Esophagus squamous epithelium (tissue), 5 donors: ENCODE data around the gene SOCS3. TPM values are rescaled to one million over a fixed set of nuclear protein-coding genes. Genes with fewer than 3 reads are reported as not detected.

ENCODE experiments used
- DNase-seq: peaks from one replicate; lab custom pipeline; 2025; lab: John Stamatoyannopoulos, UW
- H3K27ac ChIP-seq, 4 donors: fragments of 200-600 bp; sonication (generic); one replicate each; pipeline ENCODE4 v1.5.1; 2016 to 2019; ENCODE audit warnings: mild to moderate bottlenecking in 1 of 4
- H3K27me3 ChIP-seq, 4 donors: fragments of 200-600 bp; sonication (generic); 1 replicate in 3 of 4; 2 replicates in 1 of 4; pipeline versions ENCODE4 v1.5.1 to v1.6.0; 2017 to 2021; ENCODE audit warnings: antibody characterized with exemption in 1 of 4
- H3K36me3 ChIP-seq, 3 donors: fragments of 200-600 bp; sonication (generic); one replicate each; pipeline ENCODE4 v1.5.1; 2016 to 2019
- H3K4me1 ChIP-seq, 3 donors: fragments of 200-600 bp; sonication (generic); one replicate each; pipeline ENCODE4 v1.5.1; 2017 to 2019
- H3K4me3 ChIP-seq, 4 donors: fragments of 200-600 bp; sonication (generic); 1 replicate in 3 of 4; 2 replicates in 1 of 4; pipeline ENCODE4 v1.5.1; 2016 to 2019; ENCODE audit warnings: mild to moderate bottlenecking in 2 of 4, moderate library complexity in 1 of 4
- H3K9me3 ChIP-seq, 3 donors: fragments of 200-600 bp; sonication (generic); one replicate each; pipeline ENCODE4 v1.5.1; 2016 to 2019
- POLR2A ChIP-seq, 4 donors: fragments of 450-650 bp; IDR thresholded peaks; one replicate each; pipeline ENCODE4 v1.6.1; 2017; ENCODE audit warnings: antibody characterized with exemption in 4 of 4, mild to moderate bottlenecking in 4 of 4, moderate library complexity in 3 of 4
- WGBS, 2 donors: methylation state at CpG; one replicate each; pipeline ENCODE4 v1.1.5; 2018; 5-methylcytosine and 5-hydroxymethylcytosine counted together
- intact Hi-C: fragments of 100-400 bp; cut with DNase I; formaldehyde crosslinking; loops from one replicate; pipeline ENCODE4 v1.15.0; 2022
- total RNA-seq, 4 donors: library from RNA; depleted of rRNA; stranded (reverse); fragments of >200 nt; gene quantifications; one replicate each; pipeline ENCODE4 v1.1.0, GENCODE V29; 2016
- TF ChIP-seq, protein P1 (sequence below), 6 experiments: fragments of 450-650 bp in 4 of 6; fragments of 200-600 bp in 2 of 6; sonication (generic) in 2 of 6; IDR thresholded peaks; one replicate each; pipeline ENCODE4 v1.5.1; 2016 to 2019; ENCODE audit warnings: antibody characterized with exemption in 6 of 6, mild to moderate bottlenecking in 4 of 6, moderate library complexity in 4 of 6
- donor health status: DM: yes; HTN: yes; CAD: no.

SOCS3 gene
- total RNA-seq, 4 donors from 2014 or later, result 6.3 to 23.1 (median 17.1) TPM

DNA sequence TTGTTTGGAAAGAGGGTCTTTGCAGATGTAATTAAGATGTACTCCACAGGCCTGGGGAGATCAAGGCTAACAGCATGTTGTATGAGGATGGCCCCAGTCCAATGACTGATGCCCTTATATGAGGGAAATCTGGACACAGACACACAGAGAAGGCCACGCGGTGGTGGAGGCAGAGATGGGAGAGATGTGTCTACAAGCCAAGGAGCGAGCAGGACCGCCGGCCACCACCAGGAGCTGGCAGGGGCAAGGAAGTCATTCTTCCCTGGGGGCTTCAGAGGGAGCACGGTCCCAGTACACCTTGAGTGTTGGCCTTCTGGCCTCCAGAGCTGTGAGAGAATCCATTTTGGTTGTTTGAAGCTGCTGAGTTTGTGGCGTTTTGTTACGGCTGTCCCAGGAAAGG, 14.7 kb downstream of the SOCS3 start:
- intact Hi-C loops, result no loop called here
- H3K27me3 ChIP-seq, result peaks cover 0 to 13% (median 0%) of the 10 kb centered on the region in 4 donors
- no peak overlapping the region for H3K4me3 ChIP-seq
- WGBS, 2 donors, result 82 to 95% methylated on average over 8 of the region's 8 CpGs
- no peak for DNase-seq
- H3K9me3 ChIP-seq, result no peaks in the 10 kb centered on the region
- H3K4me1 ChIP-seq, result peaks cover 32 to 81% (median 64%) of the 10 kb centered on the region in 3 donors
- H3K36me3 ChIP-seq, result no peaks in the 10 kb centered on the region
- peak overlapping the region in 2 of 4 donors; percentile 9 to 31 for H3K27ac ChIP-seq
- TF ChIP-seq, protein P1, sequence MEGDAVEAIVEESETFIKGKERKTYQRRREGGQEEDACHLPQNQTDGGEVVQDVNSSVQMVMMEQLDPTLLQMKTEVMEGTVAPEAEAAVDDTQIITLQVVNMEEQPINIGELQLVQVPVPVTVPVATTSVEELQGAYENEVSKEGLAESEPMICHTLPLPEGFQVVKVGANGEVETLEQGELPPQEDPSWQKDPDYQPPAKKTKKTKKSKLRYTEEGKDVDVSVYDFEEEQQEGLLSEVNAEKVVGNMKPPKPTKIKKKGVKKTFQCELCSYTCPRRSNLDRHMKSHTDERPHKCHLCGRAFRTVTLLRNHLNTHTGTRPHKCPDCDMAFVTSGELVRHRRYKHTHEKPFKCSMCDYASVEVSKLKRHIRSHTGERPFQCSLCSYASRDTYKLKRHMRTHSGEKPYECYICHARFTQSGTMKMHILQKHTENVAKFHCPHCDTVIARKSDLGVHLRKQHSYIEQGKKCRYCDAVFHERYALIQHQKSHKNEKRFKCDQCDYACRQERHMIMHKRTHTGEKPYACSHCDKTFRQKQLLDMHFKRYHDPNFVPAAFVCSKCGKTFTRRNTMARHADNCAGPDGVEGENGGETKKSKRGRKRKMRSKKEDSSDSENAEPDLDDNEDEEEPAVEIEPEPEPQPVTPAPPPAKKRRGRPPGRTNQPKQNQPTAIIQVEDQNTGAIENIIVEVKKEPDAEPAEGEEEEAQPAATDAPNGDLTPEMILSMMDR (IDR thresholded peaks at IDR 0.05), result peak in 1 of 6 experiments; percentile 15
- no peak for TF ChIP-seq POLR2A (IDR thresholded peaks at IDR 0.05)

DNA sequence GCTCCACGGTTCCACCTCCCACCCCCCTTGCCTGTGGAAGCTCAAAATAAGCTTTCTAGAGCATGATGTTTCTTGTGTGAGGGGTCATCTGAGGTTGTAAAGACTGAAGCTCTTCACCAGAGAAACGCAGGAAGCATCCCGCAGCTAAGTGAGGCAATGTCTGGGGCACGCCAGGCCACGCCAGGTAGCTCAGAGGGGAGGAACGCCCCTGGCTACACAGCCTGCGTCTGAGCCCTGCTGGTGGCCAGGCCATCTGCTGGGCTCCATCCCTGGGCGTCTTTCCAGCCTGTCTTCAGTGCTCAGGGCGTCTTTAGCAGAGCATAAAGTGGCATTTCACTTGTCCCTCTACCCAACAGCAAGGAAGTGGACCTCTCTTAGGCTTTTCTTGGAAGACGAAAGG, 15.2 kb downstream of the SOCS3 start:
- intact Hi-C loops, result no loop called here
- no peak for TF ChIP-seq POLR2A (IDR thresholded peaks at IDR 0.05)
- TF ChIP-seq, protein P1 (IDR thresholded peaks at IDR 0.05), result no peak
- no peak overlapping the region for H3K4me3 ChIP-seq
- 77 to 80% methylated on average over 5 to 6 of the region's 10 CpGs for WGBS, 2 donors
- no peak for DNase-seq
- no peaks in the 10 kb centered on the region for H3K9me3 ChIP-seq
- H3K27me3 ChIP-seq, result peaks cover 0 to 13% (median 0%) of the 10 kb centered on the region in 4 donors
- H3K27ac ChIP-seq, result peak overlapping the region in 1 of 4 donors; percentile 9
- no peaks in the 10 kb centered on the region for H3K36me3 ChIP-seq
- peaks cover 32 to 81% (median 62%) of the 10 kb centered on the region in 3 donors for H3K4me1 ChIP-seq

DNA sequence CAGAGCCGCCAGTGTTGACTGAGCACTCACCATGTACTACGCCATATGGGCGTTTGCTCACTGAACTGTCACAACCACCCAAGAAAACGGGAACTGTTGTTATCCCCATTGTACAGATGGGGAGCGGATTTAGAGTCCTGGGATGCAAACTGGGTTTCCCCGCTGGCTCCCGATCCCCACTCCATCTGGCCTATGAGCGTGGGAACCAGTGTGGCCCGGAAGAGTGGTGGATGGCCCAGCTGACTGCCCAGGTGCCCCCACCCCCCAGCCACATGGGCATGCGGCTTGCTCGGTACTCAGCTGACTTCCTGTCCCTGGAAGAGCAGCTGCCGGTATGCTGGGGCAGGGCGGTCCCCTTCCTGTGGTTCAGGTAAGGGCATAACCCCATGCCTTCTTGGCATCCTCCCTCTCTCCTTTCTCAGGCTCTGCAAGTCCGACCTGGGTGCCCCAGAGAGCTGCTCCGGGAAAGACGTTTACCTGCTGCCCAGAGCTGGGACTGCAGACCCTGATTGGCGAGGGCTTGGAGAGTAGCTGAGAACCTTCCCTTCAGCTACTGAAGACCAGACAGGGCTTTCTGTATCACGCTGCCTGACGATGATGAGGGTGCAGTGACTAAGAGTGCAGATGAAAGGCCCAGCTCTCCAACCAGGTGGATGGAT, 16.2 kb downstream of the SOCS3 start:
- Histone ChIP-seq H3K4me3 (peak overlapping the region in 1 of 4 donors; percentile 18), H3K4me1 (peaks cover 37 to 87% (median 70%) of the 10 kb centered on the region in 3 donors), H3K27me3 (peaks cover 0 to 13% (median 0%) of the 10 kb centered on the region in 4 donors), H3K9me3 (no peaks in the 10 kb centered on the region), H3K36me3 (no peaks in the 10 kb centered on the region), H3K27ac (peak overlapping the region; percentile 84 to 95 (median 90))
- peak; percentile 47 for DNase-seq
- intact Hi-C loops, result no loop called here
- WGBS, 2 donors, result 55 to 57% methylated on average over 5 to 14 of the region's 19 CpGs
- no peak for TF ChIP-seq POLR2A (IDR thresholded peaks at IDR 0.05)
- TF ChIP-seq, protein P1 (IDR thresholded peaks at IDR 0.05), result no peak

DNA sequence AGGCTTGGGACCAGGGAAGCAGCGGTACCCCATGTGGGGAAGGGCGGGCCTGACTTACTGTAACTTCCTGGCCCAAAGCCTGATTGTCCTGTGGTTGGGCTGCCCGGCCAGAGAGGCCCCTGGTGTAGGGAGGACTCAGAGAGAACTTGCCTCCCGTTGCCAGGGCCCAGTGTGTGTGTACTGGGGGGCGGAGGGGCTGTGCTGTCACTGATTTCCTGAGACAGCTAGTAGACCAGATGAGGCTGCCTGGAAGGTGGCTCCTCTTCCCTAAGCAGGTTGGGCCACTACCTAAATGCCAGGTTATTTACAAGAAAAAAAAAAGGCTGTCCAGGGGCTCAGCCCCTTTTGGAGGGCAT, 16.7 kb downstream of the SOCS3 start:
- TF ChIP-seq, protein P1 (IDR thresholded peaks at IDR 0.05), result no peak
- no peak for TF ChIP-seq POLR2A (IDR thresholded peaks at IDR 0.05)
- peak overlapping the region in 2 of 4 donors; percentile 45 to 60 for H3K4me3 ChIP-seq
- peak overlapping the region; percentile 84 to 95 (median 90) for H3K27ac ChIP-seq
- no peaks in the 10 kb centered on the region for H3K36me3 ChIP-seq
- intact Hi-C loops, result no loop called here
- H3K27me3 ChIP-seq, result peaks cover 0 to 11% (median 0%) of the 10 kb centered on the region in 4 donors
- no peaks in the 10 kb centered on the region for H3K9me3 ChIP-seq
- no peak for DNase-seq
- peaks cover 37 to 92% (median 74%) of the 10 kb centered on the region in 3 donors for H3K4me1 ChIP-seq
- WGBS, 2 donors, result 10% methylated on average over 4 of the region's 5 CpGs; no CpG with 5 or more reads in 1 of the 2 donors

DNA sequence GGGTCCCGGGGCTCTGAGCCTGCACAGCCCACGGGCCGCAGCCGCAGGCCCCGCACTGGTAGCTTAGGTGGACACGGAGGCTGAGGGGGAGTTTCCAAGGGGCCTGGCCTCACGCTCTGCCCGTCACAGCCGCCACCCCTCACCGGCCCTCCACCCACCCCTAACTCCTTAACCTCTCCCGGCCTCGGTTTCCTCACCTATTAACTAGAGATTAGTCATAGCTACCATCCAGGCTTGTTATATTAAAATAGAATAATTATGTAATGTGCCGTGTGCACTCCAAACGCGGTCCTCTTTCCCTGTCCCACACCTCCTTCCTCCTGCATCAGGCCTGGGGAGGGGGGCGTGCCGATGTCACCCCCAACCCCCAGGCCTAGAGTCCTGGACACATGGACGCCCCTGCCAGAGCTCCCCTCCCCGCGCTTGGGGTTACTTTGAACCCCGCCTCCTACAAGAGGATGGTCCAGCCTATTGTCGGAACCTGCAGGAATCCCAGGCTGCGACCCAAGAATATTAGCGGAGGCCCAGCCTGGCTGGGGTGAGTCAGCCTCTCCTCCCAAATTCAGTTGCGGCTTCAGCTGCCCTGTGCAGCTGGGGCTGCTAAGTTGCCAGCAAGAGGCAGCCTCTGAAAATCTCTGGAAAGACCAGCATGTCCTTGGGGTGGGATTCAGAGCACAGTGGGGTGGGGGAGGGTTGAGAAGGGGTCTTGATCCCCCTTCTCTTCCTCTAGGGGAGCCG, 17.3 kb downstream of the SOCS3 start:
- TF ChIP-seq, protein P1 (IDR thresholded peaks at IDR 0.05), result no peak
- TF ChIP-seq POLR2A (IDR thresholded peaks at IDR 0.05), result no peak
- Histone ChIP-seq H3K9me3 (no peaks in the 10 kb centered on the region), H3K36me3 (no peaks in the 10 kb centered on the region), H3K27me3 (peaks cover 0 to 6% (median 0%) of the 10 kb centered on the region in 4 donors), H3K27ac (peak overlapping the region; percentile 84 to 95 (median 90)), H3K4me1 (peaks cover 37 to 92% (median 75%) of the 10 kb centered on the region in 3 donors), H3K4me3 (peak overlapping the region; percentile 25 to 60 (median 40))
- WGBS, 2 donors, result 8 to 20% methylated on average over 2 to 14 of the region's 26 CpGs
- intact Hi-C loops, result no loop called here
- no peak for DNase-seq
